MM.1S (cell line): ENCODE measurements around the gene CORO2A.

ENCODE experiments used
- CTCF ChIP-seq: fragments of 300-600 bp; sonication (generic); IDR thresholded peaks from 2 replicates; pipeline ENCODE4 v1.5.1; 2016; ENCODE audit warnings: antibody characterized with exemption, low read length, mixed read lengths
- EZH2 ChIP-seq: fragments of 300-600 bp; sonication (generic); optimal IDR thresholded peaks from 2 replicates; pipeline ENCODE3; 2017; ENCODE audit warnings: low read depth, mild to moderate bottlenecking, antibody characterized with exemption, low read length, mixed read lengths
- EZH2phosphoT487 ChIP-seq: fragments of 300-600 bp; sonication (generic); IDR thresholded peaks from 2 replicates; pipeline ENCODE4 v1.6.1; 2018; ENCODE audit warnings: antibody characterized with exemption, low read length

GRCh38 chr9:98229090-98229395 lies 36.6 kb upstream of the CORO2A start:
- TF ChIP-seq EZH2phosphoT487 (no peak), CTCF (no peak), EZH2 (no peak)
